ENCODE measurements around the gene SLN.

SLN gene

DNA sequence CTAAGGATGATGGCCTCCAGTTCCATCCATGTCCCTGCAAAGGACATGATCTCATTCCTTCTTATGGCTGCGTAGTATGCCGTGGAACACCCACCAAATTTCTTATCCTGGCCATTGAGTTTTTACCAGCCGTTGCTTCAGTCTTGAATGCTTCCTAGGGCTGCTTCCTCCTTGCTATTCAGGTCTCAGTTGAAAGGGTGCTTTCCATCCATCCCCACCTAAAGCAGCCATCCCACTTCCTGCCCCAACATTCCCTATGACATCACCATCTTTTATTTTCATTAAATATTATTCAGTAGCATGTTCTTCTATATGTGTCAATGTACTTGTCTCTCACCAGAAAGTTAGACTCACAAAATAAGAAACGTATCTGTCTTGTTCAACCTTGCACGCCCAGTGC lies 40.7 kb upstream of the SLN start:
- no peak overlapping the region for H2BK15ac ChIP-seq (replicated peaks; ENCODE audit: low read depth)
- H3K27ac ChIP-seq (ENCODE audit: low read depth, low read length), result no peak overlapping the region

DNA sequence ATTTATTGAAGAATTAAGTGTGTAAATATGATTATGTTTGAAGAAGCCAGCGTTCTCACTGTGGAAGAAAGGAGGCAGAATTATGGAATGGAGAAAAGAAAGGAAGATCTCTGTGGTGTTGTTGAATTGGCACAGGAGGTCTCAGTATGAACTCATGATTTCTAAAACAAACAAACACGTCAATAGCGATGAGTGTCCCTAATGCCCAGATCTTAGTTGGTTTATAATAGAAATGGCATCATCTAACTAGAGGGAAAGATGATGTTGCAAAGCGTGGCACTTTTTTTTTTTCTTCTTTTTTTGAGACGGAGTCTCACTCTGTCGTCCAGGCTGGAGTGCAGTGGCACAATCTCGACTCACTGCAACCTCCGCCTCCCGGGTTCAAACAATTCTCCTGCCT lies 39.2 kb upstream of the SLN start:
- Histone ChIP-seq H2BK5ac (ENCODE audit: low read length) (no peak overlapping the region), H3K4me2 (ENCODE audit: low read length) (no peak overlapping the region), H3K4me1 (ENCODE audit: control insufficient read depth, low read depth, low read length) (no peaks in the 10 kb centered on the region), H3K56ac (ENCODE audit: low read length) (no peak overlapping the region), H3K23ac (ENCODE audit: low read length) (no peak overlapping the region), H2BK120ac (ENCODE audit: low read depth, low read length) (no peak overlapping the region), H3K79me1 (ENCODE audit: low read length) (no peaks in the 10 kb centered on the region), H3K4ac (ENCODE audit: low read depth, low read length) (no peak overlapping the region), H3K79me2 (ENCODE audit: control insufficient read depth, insufficient read depth, low read length) (no peaks in the 10 kb centered on the region), H3K27me3 (ENCODE audit: insufficient read depth, low read length, poor library complexity) (no peaks in the 10 kb centered on the region), H3K4me3 (ENCODE audit: low read length) (no peak overlapping the region), H3K36me3 (ENCODE audit: control insufficient read depth, insufficient read depth, low read length) (no peaks in the 10 kb centered on the region), H2AK5ac (ENCODE audit: low read length) (no peak overlapping the region), H3K27ac (ENCODE audit: low read depth, low read length) (no peak overlapping the region), H4K5ac (ENCODE audit: low read length) (no peak overlapping the region), H3K18ac (ENCODE audit: low read length) (no peak overlapping the region), H2BK15ac (replicated peaks; ENCODE audit: low read depth) (no peak overlapping the region), H4K8ac (ENCODE audit: low read depth, low read length) (no peak overlapping the region), H3K9ac (ENCODE audit: low read length) (no peak overlapping the region)
- WGBS (ENCODE audit: extremely low coverage, insufficient coverage, low lambda C conversion rate), result 100% methylated on average over 1 of the region's 9 CpGs
- DNase-seq, result no peak

More for the DNA sequence above, 40.7 kb upstream of the SLN start:
- Histone ChIP-seq H3K4me3 (ENCODE audit: low read length) (no peak overlapping the region), H3K4me2 (ENCODE audit: low read length) (no peak overlapping the region), H4K5ac (ENCODE audit: low read length) (no peak overlapping the region), H2BK120ac (ENCODE audit: low read depth, low read length) (no peak overlapping the region), H2BK5ac (ENCODE audit: low read length) (no peak overlapping the region), H3K79me1 (ENCODE audit: low read length) (no peaks in the 10 kb centered on the region), H3K27me3 (ENCODE audit: insufficient read depth, low read length, poor library complexity) (no peaks in the 10 kb centered on the region), H3K56ac (ENCODE audit: low read length) (no peak overlapping the region), H3K4ac (ENCODE audit: low read depth, low read length) (no peak overlapping the region), H4K8ac (ENCODE audit: low read depth, low read length) (no peak overlapping the region), H3K9ac (ENCODE audit: low read length) (no peak overlapping the region), H2AK5ac (ENCODE audit: low read length) (no peak overlapping the region), H3K18ac (ENCODE audit: low read length) (no peak overlapping the region), H3K36me3 (ENCODE audit: control insufficient read depth, insufficient read depth, low read length) (no peaks in the 10 kb centered on the region), H3K79me2 (ENCODE audit: control insufficient read depth, insufficient read depth, low read length) (no peaks in the 10 kb centered on the region), H3K4me1 (ENCODE audit: control insufficient read depth, low read depth, low read length) (no peaks in the 10 kb centered on the region), H3K23ac (ENCODE audit: low read length) (no peak overlapping the region)
- DNase-seq, result no peak
- no CpG with 5 or more reads among the region's 5 CpGs for WGBS (ENCODE audit: extremely low coverage, insufficient coverage, low lambda C conversion rate)

DNA sequence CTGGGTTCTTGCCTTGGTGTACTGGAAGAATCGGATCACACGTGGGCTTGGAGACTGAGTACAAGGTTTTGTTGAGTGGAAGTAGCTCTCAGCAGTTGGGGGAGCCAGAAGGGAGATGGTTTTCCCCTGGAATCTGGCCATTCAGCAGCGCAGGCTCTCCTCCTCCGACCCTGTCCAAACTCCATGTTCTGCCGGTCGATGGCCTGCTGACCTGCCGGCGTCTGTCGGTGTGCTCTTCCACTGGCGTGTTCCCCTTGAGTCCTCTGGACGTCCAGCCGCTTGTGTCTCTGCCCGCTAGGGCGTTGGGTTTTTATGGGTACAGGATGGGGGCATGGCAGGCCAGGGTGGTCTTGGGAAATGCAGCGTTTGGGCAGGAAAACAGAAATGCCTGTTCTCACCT lies 38.5 kb upstream of the SLN start:
- no peak overlapping the region for H2BK15ac ChIP-seq (replicated peaks; ENCODE audit: low read depth)
- no peak overlapping the region for H2BK5ac ChIP-seq (ENCODE audit: low read length)
- no peaks in the 10 kb centered on the region for H3K79me2 ChIP-seq (ENCODE audit: control insufficient read depth, insufficient read depth, low read length)
- no peak for DNase-seq
- H3K4me1 ChIP-seq (ENCODE audit: control insufficient read depth, low read depth, low read length), result no peaks in the 10 kb centered on the region
- H3K23ac ChIP-seq (ENCODE audit: low read length), result no peak overlapping the region
- H3K56ac ChIP-seq (ENCODE audit: low read length), result no peak overlapping the region
- H2AK5ac ChIP-seq (ENCODE audit: low read length), result no peak overlapping the region
- no peak overlapping the region for H4K5ac ChIP-seq (ENCODE audit: low read length)
- no peak overlapping the region for H3K27ac ChIP-seq (ENCODE audit: low read depth, low read length)
- H2BK120ac ChIP-seq (ENCODE audit: low read depth, low read length), result no peak overlapping the region
- no peak overlapping the region for H3K4me2 ChIP-seq (ENCODE audit: low read length)
- WGBS (ENCODE audit: extremely low coverage, insufficient coverage, low lambda C conversion rate), result no CpG with 5 or more reads among the region's 15 CpGs
- H3K4ac ChIP-seq (ENCODE audit: low read depth, low read length), result no peak overlapping the region
- H3K79me1 ChIP-seq (ENCODE audit: low read length), result no peaks in the 10 kb centered on the region
- H4K8ac ChIP-seq (ENCODE audit: low read depth, low read length), result no peak overlapping the region
- H3K27me3 ChIP-seq (ENCODE audit: insufficient read depth, low read length, poor library complexity), result no peaks in the 10 kb centered on the region
- no peaks in the 10 kb centered on the region for H3K36me3 ChIP-seq (ENCODE audit: control insufficient read depth, insufficient read depth, low read length)
- no peak overlapping the region for H3K18ac ChIP-seq (ENCODE audit: low read length)
- no peak overlapping the region for H3K4me3 ChIP-seq (ENCODE audit: low read length)
- H3K9ac ChIP-seq (ENCODE audit: low read length), result no peak overlapping the region

DNA sequence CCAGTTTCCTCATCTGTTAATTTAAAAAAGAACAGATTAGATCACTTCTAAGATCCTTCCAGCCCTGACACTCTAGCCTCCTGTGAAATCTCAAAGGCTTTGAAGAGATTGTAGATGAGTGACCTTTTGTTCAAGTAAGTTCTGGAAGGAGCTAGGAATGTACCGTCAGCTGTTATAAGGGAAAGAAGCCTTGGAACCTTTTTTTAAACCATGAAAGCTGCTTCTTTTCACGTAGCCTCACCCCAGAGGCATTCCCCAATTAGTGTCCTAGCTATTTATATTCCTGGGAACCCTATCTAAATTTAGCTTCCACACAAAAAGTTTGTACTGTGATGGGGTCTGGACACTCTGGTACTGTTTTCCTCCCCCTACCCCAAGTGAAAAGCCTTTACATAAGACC lies 35.8 kb upstream of the SLN start:
- WGBS (ENCODE audit: extremely low coverage, insufficient coverage, low lambda C conversion rate), result no CpG with 5 or more reads among the region's 2 CpGs
- no peaks in the 10 kb centered on the region for H3K36me3 ChIP-seq (ENCODE audit: control insufficient read depth, insufficient read depth, low read length)
- no peak overlapping the region for H4K8ac ChIP-seq (ENCODE audit: low read depth, low read length)
- no peaks in the 10 kb centered on the region for H3K79me1 ChIP-seq (ENCODE audit: low read length)
- H3K18ac ChIP-seq (ENCODE audit: low read length), result no peak overlapping the region
- no peak overlapping the region for H2BK15ac ChIP-seq (replicated peaks; ENCODE audit: low read depth)
- H2BK5ac ChIP-seq (ENCODE audit: low read length), result no peak overlapping the region
- H4K5ac ChIP-seq (ENCODE audit: low read length), result no peak overlapping the region
- H2BK120ac ChIP-seq (ENCODE audit: low read depth, low read length), result no peak overlapping the region
- no peaks in the 10 kb centered on the region for H3K27me3 ChIP-seq (ENCODE audit: insufficient read depth, low read length, poor library complexity)
- DNase-seq, result peak; percentile 13
- H3K4ac ChIP-seq (ENCODE audit: low read depth, low read length), result no peak overlapping the region
- no peak overlapping the region for H3K23ac ChIP-seq (ENCODE audit: low read length)
- no peak overlapping the region for H3K4me2 ChIP-seq (ENCODE audit: low read length)
- H3K27ac ChIP-seq (ENCODE audit: low read depth, low read length), result no peak overlapping the region
- H3K79me2 ChIP-seq (ENCODE audit: control insufficient read depth, insufficient read depth, low read length), result no peaks in the 10 kb centered on the region
- no peak overlapping the region for H2AK5ac ChIP-seq (ENCODE audit: low read length)
- no peak overlapping the region for H3K4me3 ChIP-seq (ENCODE audit: low read length)
- no peak overlapping the region for H3K56ac ChIP-seq (ENCODE audit: low read length)
- no peaks in the 10 kb centered on the region for H3K4me1 ChIP-seq (ENCODE audit: control insufficient read depth, low read depth, low read length)
- H3K9ac ChIP-seq (ENCODE audit: low read length), result no peak overlapping the region

DNA sequence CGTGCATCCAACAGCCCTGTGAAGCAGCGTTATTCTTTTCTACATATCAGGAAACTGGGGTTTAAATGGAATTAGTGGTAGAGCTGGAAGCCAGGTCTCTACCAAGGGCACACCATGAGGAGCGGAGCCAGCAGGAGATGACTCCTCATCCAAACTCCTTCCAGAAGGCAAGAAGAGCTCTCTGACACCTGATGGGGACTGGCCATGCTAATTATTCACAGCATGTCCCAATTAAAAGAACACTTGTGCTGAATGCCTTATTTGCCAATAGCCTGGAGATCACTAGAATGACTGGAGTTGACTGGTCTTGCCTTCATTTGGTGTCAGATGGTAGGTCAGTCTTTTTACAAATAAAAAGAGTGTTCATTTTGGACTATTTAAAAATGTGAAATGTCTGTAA lies 32.9 kb upstream of the SLN start:
- no peaks in the 10 kb centered on the region for H3K79me1 ChIP-seq (ENCODE audit: low read length)
- H3K56ac ChIP-seq (ENCODE audit: low read length), result no peak overlapping the region
- no peak overlapping the region for H4K5ac ChIP-seq (ENCODE audit: low read length)
- no peaks in the 10 kb centered on the region for H3K4me1 ChIP-seq (ENCODE audit: control insufficient read depth, low read depth, low read length)
- H3K36me3 ChIP-seq (ENCODE audit: control insufficient read depth, insufficient read depth, low read length), result no peaks in the 10 kb centered on the region
- H3K4me2 ChIP-seq (ENCODE audit: low read length), result no peak overlapping the region
- H3K23ac ChIP-seq (ENCODE audit: low read length), result peak overlapping the region; percentile 1
- no peak overlapping the region for H2BK5ac ChIP-seq (ENCODE audit: low read length)
- H3K9ac ChIP-seq (ENCODE audit: low read length), result no peak overlapping the region
- no peak overlapping the region for H3K4ac ChIP-seq (ENCODE audit: low read depth, low read length)
- H2BK120ac ChIP-seq (ENCODE audit: low read depth, low read length), result no peak overlapping the region
- H2AK5ac ChIP-seq (ENCODE audit: low read length), result no peak overlapping the region
- H3K79me2 ChIP-seq (ENCODE audit: control insufficient read depth, insufficient read depth, low read length), result no peaks in the 10 kb centered on the region
- H2BK15ac ChIP-seq (replicated peaks; ENCODE audit: low read depth), result no peak overlapping the region
- H3K27ac ChIP-seq (ENCODE audit: low read depth, low read length), result no peak overlapping the region
- no peaks in the 10 kb centered on the region for H3K27me3 ChIP-seq (ENCODE audit: insufficient read depth, low read length, poor library complexity)
- H3K4me3 ChIP-seq (ENCODE audit: low read length), result no peak overlapping the region
- H4K8ac ChIP-seq (ENCODE audit: low read depth, low read length), result no peak overlapping the region
- no peak overlapping the region for H3K18ac ChIP-seq (ENCODE audit: low read length)
- no CpG with 5 or more reads among the region's 3 CpGs for WGBS (ENCODE audit: extremely low coverage, insufficient coverage, low lambda C conversion rate)
- DNase-seq, result peak; percentile 8

DNA sequence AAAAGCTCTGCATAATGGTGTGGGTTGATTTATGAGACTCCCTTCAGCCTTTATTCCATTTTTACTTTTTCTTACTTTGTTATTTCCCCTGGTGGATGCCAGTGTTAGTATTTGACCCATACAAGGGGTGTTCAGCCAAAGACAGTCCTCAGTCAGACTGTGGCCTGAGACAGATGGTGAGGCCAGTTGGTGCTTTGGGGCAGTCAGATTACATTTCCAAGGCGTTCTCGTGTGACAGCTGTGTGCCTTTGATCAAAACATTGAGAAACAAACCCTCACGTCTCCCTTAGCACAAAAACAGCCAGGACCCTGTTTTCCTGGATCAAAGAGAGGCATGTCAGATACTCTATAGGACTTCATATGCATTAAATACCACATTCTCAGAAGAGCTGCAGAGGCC lies 31.3 kb upstream of the SLN start:
- Histone ChIP-seq H2AK5ac (ENCODE audit: low read length) (no peak overlapping the region), H3K79me1 (ENCODE audit: low read length) (no peaks in the 10 kb centered on the region), H3K79me2 (ENCODE audit: control insufficient read depth, insufficient read depth, low read length) (no peaks in the 10 kb centered on the region), H3K27ac (ENCODE audit: low read depth, low read length) (no peak overlapping the region), H3K56ac (ENCODE audit: low read length) (no peak overlapping the region), H4K5ac (ENCODE audit: low read length) (no peak overlapping the region), H3K4me2 (ENCODE audit: low read length) (no peak overlapping the region), H3K27me3 (ENCODE audit: insufficient read depth, low read length, poor library complexity) (no peaks in the 10 kb centered on the region), H3K4ac (ENCODE audit: low read depth, low read length) (no peak overlapping the region), H2BK5ac (ENCODE audit: low read length) (no peak overlapping the region), H3K4me1 (ENCODE audit: control insufficient read depth, low read depth, low read length) (no peaks in the 10 kb centered on the region), H3K23ac (ENCODE audit: low read length) (no peak overlapping the region), H3K36me3 (ENCODE audit: control insufficient read depth, insufficient read depth, low read length) (no peaks in the 10 kb centered on the region), H2BK120ac (ENCODE audit: low read depth, low read length) (no peak overlapping the region), H3K4me3 (ENCODE audit: low read length) (no peak overlapping the region), H2BK15ac (replicated peaks; ENCODE audit: low read depth) (no peak overlapping the region), H3K9ac (ENCODE audit: low read length) (no peak overlapping the region), H4K8ac (ENCODE audit: low read depth, low read length) (no peak overlapping the region), H3K18ac (ENCODE audit: low read length) (no peak overlapping the region)
- DNase-seq, result no peak
- WGBS (ENCODE audit: extremely low coverage, insufficient coverage, low lambda C conversion rate), result no CpG with 5 or more reads among the region's 3 CpGs
